Muscle layer of colon (tissue), 2 donors: ENCODE results near the gene LRCOL1.
A peak's percentile ranks its signal among the peaks of the same experiment; 100 is the strongest.

Experiments used
- H3K27ac ChIP-seq: one replicate; pipeline ENCODE4 v1.7.0; 2013; ENCODE audit warnings: low read depth, mild to moderate bottlenecking, low read length, moderate library complexity
- H3K27me3 ChIP-seq, 2 donors: one replicate each; pipeline ENCODE4 v1.7.0; 2013; ENCODE audit warnings: low read length in 2 of 2, mild to moderate bottlenecking in 2 of 2; ENCODE audit not compliant: insufficient read depth in 2 of 2, control insufficient read depth in 1 of 2
- H3K36me3 ChIP-seq: one replicate; pipeline ENCODE4 v1.7.0; 2013; ENCODE audit warnings: mild to moderate bottlenecking, low read length; ENCODE audit not compliant: insufficient read depth
- H3K4me1 ChIP-seq: one replicate; pipeline ENCODE4 v1.7.0; 2013; ENCODE audit warnings: mild to moderate bottlenecking, low read length; ENCODE audit not compliant: insufficient read depth
- H3K4me3 ChIP-seq, 2 donors: one replicate each; pipeline ENCODE4 v1.7.0; 2013; ENCODE audit warnings: low read length in 2 of 2, low read depth in 1 of 2, mild to moderate bottlenecking in 1 of 2, moderate library complexity in 1 of 2
- H3K9ac ChIP-seq: one replicate; pipeline ENCODE4 v1.7.0; 2013; ENCODE audit warnings: low read length
- H3K9me3 ChIP-seq: one replicate; pipeline ENCODE4 v1.7.0; 2013; ENCODE audit warnings: mild to moderate bottlenecking, low read length
- donor health status: abdominal sarcoma.
- donor health status: Adenocarcinoma of cecum.

LRCOL1 gene

GRCh38 chr12:132562489-132563021, 47.8 kb downstream of the LRCOL1 start:
- Histone ChIP-seq H3K4me1 (peaks cover 6% of the 10 kb centered on the region), H3K4me3 (no peak overlapping the region), H3K27me3 (no peaks in the 10 kb centered on the region), H3K36me3 (no peaks in the 10 kb centered on the region), H3K9me3 (no peaks in the 10 kb centered on the region), H3K9ac (no peak overlapping the region), H3K27ac (no peak overlapping the region)

GRCh38 chr12:132561427-132562156, 48.8 kb downstream of the LRCOL1 start:
- H3K36me3 ChIP-seq, result no peaks in the 10 kb centered on the region
- H3K9me3 ChIP-seq, result no peaks in the 10 kb centered on the region
- H3K27me3 ChIP-seq, result no peaks in the 10 kb centered on the region
- H3K27ac ChIP-seq, result no peak overlapping the region
- H3K9ac ChIP-seq, result no peak overlapping the region
- peaks cover 6% of the 10 kb centered on the region for H3K4me1 ChIP-seq
- H3K4me3 ChIP-seq, result no peak overlapping the region

GRCh38 chr12:132560614-132561426, 49.6 kb downstream of the LRCOL1 start:
- Histone ChIP-seq H3K27ac (no peak overlapping the region), H3K36me3 (no peaks in the 10 kb centered on the region), H3K9me3 (no peaks in the 10 kb centered on the region), H3K27me3 (no peaks in the 10 kb centered on the region), H3K4me1 (peaks cover 6% of the 10 kb centered on the region), H3K4me3 (peak overlapping the region in 1 of 2 donors; percentile 27), H3K9ac (no peak overlapping the region)

GRCh38 chr12:132560364-132560613, 50.1 kb downstream of the LRCOL1 start:
- H3K27ac ChIP-seq, result no peak overlapping the region
- peak overlapping the region; percentile 25 to 27 for H3K4me3 ChIP-seq
- no peak overlapping the region for H3K9ac ChIP-seq
- H3K36me3 ChIP-seq, result no peaks in the 10 kb centered on the region
- H3K4me1 ChIP-seq, result peaks cover 6% of the 10 kb centered on the region
- H3K9me3 ChIP-seq, result no peaks in the 10 kb centered on the region
- H3K27me3 ChIP-seq, result no peaks in the 10 kb centered on the region

- Histone ChIP-seq H3K9me3 (no peaks in the 10 kb centered on the region), H3K36me3 (no peaks in the 10 kb centered on the region), H3K4me1 (peaks cover 6% of the 10 kb centered on the region), H3K27me3 (no peaks in the 10 kb centered on the region), H3K27ac (no peak overlapping the region), H3K4me3 (peak overlapping the region; percentile 27), H3K9ac (no peak overlapping the region)
Observed at GRCh38 chr12:132559652-132560363, 50.6 kb downstream of the LRCOL1 start.

GRCh38 chr12:132558861-132559623, 51.3 kb downstream of the LRCOL1 start:
- Histone ChIP-seq H3K9ac (no peak overlapping the region), H3K27me3 (no peaks in the 10 kb centered on the region), H3K4me1 (peaks cover 6% of the 10 kb centered on the region), H3K9me3 (no peaks in the 10 kb centered on the region), H3K36me3 (no peaks in the 10 kb centered on the region), H3K4me3 (peak overlapping the region in 1 of 2 donors; percentile 27), H3K27ac (no peak overlapping the region)

- Histone ChIP-seq H3K9ac (no peak overlapping the region), H3K4me3 (no peak overlapping the region), H3K27me3 (no peaks in the 10 kb centered on the region), H3K4me1 (peaks cover 6% of the 10 kb centered on the region), H3K36me3 (no peaks in the 10 kb centered on the region), H3K27ac (no peak overlapping the region), H3K9me3 (no peaks in the 10 kb centered on the region)
Observed at GRCh38 chr12:132558042-132558856, 52.1 kb downstream of the LRCOL1 start.

GRCh38 chr12:132557291-132558015, 52.9 kb downstream of the LRCOL1 start:
- Histone ChIP-seq H3K27me3 (no peaks in the 10 kb centered on the region), H3K4me3 (no peak overlapping the region), H3K36me3 (no peaks in the 10 kb centered on the region), H3K4me1 (peaks cover 6% of the 10 kb centered on the region), H3K9me3 (no peaks in the 10 kb centered on the region), H3K9ac (no peak overlapping the region), H3K27ac (no peak overlapping the region)

GRCh38 chr12:132556801-132557200, 53.6 kb downstream of the LRCOL1 start:
- Histone ChIP-seq H3K4me3 (no peak overlapping the region), H3K4me1 (peaks cover 6% of the 10 kb centered on the region), H3K9me3 (no peaks in the 10 kb centered on the region), H3K9ac (no peak overlapping the region), H3K36me3 (no peaks in the 10 kb centered on the region), H3K27me3 (no peaks in the 10 kb centered on the region), H3K27ac (no peak overlapping the region)

- H3K4me3 ChIP-seq, result no peak overlapping the region
- no peak overlapping the region for H3K9ac ChIP-seq
- no peaks in the 10 kb centered on the region for H3K9me3 ChIP-seq
- H3K36me3 ChIP-seq, result no peaks in the 10 kb centered on the region
- no peak overlapping the region for H3K27ac ChIP-seq
- no peaks in the 10 kb centered on the region for H3K27me3 ChIP-seq
- peaks cover 5% of the 10 kb centered on the region for H3K4me1 ChIP-seq
Observed at GRCh38 chr12:132556216-132556615, 54.2 kb downstream of the LRCOL1 start.
